Stimulated activated CD8-positive, alpha-beta memory T cell treated with anti-CD3 and anti-CD28 coated beads, Interleukin-12 subunit alpha, Interleukin-12 subunit beta, amount 100 ng/mL, for 24 hours (primary cell): ENCODE data around the gene CD84.
A peak's percentile ranks its signal among the peaks of the same experiment; 100 is the strongest.
"Not testable (repeated sequence)": the region's sequence is repeated elsewhere in the genome, so short reads cannot be mapped to it uniquely, and the experiment has no call there.

Experiments used
- DNase-seq: peaks from one replicate; pipeline ENCODE4 v3.0.0-alpha.2; 2020; ENCODE audit errors: extremely low read depth

Gene CD84

DNA sequence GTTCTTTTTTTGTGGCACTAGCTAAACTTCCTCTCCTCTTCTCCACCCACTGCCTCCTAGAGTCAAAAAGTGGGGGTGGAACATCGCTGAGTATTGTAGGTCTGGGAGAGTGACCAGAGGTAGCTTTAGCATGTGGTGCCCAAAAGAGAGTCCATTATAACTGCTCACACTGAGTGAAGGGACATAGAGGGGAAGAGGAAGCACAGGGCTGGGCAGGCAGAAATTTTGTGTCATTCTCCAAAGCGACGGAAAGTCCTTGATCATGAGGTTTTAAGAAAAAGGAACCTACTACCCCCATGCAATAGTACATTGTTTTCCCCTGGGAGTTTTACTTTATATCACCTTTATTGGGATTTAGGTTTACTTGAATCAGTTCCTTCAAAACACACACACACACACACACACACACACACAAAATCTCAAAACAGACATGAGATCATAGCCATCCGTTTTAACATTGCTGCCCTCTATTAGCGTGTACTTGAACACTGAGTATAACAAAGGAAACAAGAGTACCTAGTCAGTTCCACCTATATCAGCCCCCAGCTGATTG is 4.1 kb downstream of the CD84 start:
- DNase-seq: no peak

DNA sequence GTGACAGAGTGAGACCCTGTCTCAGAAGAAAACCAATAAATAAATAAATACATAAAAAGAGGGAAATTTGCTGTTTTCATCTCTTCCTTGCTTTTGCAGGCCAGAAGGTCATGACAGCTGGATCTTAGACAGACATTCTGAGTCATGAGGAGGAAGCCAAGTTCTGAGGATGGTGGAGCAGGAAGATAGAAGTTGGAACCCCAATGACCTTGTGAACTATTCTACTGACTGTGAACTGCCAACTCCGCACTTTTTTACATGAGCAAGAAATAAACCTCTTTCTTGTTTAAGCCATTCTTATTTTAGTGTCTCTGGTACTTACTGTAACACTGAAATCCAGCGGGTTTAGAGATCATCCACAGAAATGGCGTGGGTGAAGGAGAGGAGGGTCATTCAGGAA is 8.5 kb downstream of the CD84 start:
- DNase-seq: no peak

DNA sequence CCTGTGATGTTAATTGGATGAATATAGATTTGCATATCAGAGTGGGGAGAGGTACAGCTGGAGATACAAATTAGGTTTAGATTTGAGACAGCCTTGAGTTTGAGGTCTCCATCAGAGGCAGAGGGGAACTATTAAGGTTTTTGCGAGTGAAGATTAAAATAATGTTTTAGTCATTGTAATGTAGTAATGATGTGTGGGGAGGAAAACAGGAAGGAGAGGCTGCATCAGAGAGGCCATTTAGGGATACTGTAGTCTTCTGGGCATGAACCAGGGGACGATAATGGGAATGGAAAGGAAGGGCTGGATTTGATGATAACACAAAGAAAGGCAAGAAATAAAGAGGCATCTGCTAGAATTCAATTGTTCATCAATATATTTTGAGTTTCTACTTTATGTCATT is 9.5 kb downstream of the CD84 start:
- DNase-seq: no peak

DNA sequence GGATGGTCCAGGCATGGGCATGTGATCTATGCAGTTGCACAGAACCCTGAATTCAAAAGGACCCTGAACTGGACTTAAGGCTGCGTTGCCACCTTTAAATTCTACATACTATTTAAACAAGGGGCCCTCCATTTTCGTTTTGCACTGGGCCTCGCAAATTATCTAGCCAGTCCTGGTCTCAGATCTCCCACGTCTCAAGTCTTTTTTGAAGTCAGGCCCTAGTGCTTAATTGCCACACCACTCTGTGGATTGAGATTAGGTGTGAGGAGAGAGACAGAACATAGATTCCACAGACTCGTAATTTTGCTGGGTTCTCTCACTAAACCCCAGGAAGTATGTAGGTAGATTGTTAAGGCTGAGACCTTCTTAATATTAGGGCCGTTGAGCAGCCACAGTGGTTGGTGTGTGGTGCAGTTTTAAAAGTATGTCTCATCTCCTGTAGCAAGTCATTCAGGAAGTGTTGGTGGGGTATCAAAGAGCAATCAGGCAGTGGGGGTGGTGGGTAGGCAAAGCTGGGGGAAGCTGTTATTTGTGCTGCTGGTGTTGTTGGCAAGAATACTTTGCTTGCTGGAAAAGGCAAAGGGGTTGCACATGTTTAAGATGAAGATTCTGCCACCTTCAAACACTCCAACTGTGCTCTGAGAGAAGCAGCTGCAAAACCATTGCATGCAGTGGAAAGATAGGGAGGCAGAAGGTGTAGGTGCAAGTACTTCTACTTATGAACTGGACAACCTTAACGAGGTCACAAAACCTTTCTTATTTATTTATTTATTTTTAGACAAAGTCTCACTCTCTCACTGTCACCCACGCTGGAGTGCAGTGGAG is 11.2 kb downstream of the CD84 start:
- DNase-seq: peak; percentile 45

DNA sequence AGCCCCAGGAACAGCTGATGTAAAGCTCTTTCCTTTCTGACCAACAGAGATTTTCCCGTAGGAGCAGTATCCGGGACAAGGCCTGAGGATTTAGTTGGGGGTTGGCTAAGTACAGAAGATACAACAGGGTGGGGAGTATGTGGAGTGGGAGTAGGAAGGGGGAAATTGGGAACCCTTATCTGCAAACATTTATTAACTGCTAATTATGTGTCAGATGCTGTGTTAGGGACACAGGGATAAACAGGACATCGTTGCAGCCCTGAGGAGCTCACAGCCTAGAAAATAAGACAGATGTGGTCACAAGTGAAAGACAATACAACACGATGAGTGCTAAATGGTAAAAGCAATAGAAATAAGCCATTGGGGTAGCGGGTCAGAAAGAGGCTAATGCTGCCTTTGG is 12.0 kb downstream of the CD84 start:
- DNase-seq: no peak

DNA sequence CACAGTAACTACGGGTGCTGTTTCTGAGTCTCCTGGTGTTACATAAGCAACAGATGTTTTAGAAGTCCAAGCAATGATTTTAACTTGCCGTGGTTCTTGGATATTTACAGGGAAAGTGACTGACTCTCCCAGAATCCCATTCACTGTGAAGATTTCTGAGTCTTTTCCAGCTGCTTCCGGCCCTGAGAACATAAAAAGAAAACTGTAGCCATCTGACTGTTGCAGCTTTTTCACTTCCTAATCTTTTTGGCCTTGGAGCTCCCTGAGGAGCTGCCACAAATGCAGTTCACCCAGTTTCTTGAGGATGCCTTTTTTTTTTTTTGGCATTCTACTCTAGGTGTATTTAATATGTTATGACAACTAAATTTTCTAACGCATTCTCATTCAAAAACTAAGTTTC is 13.7 kb downstream of the CD84 start:
- DNase-seq: no peak

DNA sequence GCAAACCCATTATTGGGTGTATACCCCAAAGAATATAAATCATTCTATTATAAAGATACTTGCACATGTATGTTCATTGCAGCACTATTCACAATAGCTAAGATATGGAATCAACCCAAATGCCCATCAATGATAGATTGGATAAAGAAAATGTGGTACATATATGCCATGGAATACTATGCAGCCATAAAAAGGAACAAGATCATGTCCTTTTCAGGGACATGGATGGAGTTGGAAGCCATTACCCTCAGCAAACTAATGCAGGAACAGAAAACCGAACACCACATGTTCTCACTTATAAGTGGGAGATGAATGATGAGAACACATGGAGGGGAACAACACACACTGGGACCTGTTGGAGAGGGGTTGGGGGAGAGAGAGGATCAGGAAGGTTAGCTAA is 16.1 kb downstream of the CD84 start:
- DNase-seq: not testable (repeated sequence)

DNA sequence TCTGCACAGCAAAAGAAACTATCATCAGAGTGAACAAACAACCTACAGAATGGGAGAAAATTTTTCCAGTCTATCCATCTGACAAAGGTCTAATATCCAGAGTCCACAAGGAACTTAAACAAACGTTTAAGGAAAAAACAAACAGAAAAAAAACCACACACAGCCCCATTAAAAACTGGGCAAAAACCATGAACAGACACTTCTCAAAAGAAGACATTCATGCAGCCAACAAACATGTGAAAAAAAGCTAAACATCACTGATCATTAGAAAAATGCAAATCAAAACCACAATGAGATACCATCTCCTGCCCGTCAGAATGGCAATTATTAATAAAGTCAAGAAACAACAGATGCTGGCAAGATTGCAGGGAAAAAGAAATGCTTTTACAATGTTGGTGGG is 16.6 kb downstream of the CD84 start:
- not testable (repeated sequence) for DNase-seq

DNA sequence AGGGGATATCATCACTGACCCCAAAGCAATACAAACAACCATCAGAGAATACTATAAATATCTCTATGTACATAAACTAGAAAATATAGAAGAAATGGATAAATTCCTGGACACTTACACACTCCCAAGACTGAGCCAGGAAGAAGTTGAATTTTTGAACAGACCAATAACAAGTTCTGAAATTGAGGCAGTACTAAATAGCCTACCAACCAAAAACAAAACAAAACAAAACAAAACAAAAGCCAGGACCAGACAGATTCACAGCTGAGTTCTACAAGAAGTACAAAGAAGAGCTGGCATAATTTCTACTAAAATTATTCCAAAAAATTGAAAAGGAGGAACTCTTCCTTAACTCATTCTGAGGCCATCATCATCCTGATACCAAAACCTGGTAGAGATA is 18.5 kb downstream of the CD84 start:
- DNase-seq: no peak

DNA sequence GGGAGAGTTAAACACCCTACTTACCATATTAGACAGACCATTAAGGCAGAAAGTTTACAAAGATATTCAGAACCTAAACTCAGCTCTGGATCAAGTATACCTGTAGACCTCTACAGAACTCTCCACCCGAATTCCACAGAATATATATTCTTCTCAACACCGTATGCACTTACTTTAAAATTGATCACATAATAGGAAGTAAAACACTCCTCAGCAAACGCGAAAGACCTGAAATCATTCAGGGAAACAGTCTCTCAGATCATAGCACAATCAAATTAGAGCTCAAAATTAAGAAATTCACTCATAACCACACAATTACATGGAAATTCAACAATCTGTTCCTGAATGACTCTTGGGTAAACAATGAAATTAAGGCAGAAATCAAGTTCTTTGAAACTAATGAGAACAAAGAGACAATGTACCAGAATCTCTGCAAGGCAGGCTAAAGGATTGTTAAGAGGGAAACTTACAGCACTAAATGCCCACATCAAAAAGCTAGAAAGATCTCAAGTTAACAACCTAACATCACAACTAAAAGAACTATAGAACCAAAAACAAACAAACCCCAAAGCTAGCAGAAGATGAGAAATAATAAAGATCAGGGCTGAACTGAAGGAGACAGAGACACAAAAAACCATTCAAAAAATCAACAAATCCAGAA is 19.1 kb downstream of the CD84 start:
- DNase-seq: no peak

DNA sequence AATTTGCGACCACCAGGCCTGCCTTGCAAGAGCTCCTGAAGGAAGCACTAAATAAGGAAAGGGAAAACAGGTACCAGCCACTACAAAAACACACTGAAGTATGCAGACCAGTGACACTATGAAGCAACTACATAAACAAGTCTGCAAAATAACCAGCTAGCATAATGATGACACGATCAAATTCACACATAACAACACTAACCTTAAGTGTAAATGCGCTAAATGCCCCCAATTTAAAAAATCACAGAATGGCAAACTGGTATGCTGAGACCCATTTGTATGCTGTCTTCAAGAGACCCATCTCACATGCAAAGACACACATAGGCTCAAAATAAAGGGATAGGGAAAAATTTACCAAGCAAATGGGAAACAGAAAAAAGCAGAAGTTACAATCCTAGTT is 19.9 kb downstream of the CD84 start:
- DNase-seq: not testable (repeated sequence)

DNA sequence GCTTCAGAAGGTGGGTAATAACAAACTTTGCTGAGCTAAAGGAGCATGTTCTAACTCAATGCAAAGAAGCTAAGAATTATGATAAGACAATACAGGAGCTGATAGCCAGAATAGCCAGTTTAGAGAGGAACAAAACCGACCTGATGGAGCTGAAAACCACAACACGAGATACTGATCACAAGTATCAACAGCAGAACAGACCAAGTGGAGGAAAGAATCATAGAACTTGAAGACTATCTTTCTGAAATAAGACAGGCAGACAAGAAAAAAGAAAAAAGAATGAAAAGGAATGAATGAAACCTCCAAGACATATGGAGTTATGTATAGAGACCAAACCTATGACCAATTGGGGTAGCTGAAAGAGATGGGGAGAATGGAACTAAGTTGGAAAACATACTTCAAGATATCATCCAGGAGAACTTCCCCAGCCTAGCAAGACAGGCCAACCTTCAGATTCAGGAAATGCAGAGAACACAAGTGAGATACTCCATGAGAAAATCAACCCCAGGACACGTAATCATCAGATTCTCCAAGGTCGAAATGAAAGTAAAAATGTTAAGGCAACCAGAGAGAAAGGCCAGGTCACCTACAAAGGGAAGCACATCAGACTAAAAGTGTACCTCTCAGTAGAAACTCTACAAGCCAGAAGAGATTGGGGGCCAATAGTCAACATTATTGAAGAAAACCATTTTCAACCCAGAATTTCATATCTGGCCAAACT is 20.5 kb downstream of the CD84 start:
- DNase-seq: no peak

DNA sequence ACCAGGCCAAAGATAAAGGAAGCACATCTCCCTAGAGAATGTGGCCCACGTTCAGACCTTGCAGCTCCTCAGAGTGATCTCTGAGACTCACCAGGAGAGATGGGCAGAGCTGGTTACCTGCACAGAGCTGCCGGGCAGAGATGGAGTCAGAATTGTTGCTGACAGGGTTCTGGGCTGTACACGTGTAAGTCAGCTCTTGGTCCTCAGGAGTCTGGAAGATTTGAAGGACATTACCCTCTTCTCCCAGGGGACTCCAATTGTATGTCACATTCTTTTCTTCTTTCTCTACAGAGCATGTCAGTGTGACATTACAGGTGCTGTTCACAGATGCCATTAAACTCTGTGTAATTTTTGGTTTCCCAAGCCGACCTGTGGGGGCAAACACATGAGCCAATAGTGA is 25.5 kb downstream of the CD84 start:
- no peak for DNase-seq

DNA sequence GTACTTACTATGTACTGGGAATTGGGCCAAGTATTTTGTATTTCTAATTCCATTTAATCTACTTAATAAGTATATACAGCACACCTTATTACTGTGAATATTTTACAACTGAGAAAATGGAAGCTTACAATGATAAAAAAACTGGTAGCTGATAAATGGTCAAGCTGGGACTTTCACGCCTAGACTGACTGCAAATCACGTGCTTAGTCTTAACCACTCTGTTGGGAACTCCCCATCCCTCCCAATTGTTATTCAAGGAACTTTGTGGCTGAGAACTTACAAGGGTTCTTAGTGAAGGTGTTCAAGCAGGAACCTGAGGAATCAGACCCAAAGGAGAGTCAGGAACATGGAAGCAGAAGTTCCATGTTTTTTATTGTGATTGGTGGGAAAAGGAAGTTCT is 26.9 kb downstream of the CD84 start:
- no peak for DNase-seq

DNA sequence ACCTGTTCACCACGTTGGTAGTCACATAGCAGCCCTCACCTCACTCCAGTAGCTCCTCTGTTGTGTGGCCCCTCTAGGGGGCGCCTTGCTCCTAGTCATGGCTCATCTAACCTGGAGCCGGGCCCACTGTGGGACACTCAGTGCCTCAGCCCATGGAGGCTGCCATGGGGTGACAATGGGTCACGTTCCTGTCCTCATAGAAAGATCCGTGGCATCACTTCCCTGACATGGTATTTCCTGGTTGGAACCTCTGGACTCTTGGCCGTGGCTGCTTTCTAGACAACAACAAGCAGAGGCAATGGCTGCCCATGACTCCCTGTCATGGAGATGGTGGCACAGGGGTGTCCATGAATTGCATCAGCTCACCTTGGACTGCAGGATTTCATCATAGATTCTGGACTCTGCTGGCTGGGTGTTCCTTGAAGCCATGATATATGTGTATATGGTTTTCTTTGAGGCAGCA is 28.7 kb downstream of the CD84 start:
- no peak for DNase-seq

DNA sequence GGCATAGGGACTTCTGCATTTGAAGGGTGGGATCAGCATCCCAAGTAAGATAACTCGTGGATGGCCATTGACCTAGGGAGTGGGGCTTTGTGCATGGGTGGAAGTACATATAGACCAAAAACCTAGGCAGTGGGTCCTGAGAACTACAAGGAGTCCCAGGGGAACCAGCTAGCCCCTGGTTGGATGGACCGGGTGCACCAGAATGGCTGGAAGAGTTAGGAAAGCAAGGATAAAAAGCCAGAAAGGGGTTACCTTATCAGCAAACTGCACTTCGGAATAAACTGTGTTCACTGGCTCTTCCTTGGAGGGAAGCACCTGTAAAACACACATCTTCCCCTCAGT is 29.7 kb downstream of the CD84 start:
- DNase-seq: no peak

DNA sequence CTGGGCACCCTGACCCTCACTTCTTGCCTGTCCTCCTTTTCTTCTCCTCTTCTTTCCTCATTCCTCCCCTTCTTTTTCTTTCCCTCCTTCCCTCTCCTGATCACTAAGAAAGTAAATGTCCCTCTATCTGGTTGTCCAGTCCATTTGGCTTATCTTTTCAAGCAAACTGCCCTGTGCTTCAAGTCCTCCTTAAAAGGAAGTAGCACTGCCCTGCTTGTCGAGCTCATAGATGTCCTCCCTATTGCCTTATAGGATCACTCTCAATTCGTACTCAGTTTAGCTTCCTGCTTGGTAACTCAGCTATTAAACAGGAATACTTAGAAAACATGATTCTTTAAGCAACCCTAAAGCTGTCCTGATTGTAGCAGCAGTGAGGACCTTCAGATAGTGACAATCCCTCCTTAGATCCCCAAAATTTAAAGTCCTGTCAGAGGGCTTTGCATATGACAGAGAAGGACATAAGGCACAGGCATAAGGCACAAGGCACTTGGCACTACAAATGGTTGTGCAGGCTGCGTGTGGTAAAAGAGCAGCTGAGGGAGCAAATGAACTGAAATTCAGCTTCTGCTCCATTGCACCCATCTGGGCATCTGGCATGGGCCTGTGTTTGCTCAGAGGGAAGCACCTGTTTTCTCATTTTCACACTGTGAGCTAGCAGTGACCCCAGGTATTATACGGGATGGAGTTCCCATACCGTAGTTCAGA is 30.2 kb downstream of the CD84 start:
- no peak for DNase-seq

DNA sequence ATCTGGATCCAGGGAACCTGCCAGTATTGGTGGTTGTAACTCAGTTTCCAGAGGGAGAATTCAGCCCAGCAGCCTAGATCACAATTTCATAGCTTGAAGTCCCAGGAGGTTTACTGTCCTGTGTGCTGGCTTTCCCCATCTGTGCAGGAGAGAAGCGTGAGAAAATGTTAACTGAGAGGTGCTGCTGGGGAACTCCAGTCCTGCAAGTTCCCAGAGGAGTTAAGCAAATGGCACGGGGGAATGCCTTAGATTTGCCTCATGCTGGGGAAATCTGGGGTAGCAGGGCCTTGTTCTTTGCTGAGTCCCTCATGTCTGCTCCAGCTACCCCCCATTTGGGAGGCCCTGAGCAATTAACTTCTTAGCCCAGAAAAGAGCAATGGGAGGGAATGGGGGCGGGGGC is 31.1 kb downstream of the CD84 start:
- DNase-seq: no peak

DNA sequence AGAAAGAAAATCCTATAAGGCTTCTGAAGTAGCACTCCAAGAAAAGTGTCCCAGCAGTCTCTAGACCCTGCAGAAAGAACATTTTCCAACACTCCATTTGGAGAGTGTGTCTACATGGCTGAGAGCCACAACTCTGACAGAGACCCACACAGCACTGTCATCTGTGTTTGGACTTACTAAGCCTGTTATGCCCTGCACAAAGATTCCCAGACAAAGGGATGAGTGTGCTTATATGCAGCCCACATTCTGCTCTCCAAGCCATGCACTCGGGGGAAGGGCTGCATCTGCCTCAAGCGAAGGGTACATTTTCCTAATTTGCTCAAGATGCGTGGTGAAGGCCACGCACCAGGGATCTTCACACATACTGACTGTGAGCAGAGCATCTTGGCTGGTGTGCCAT is 31.9 kb downstream of the CD84 start:
- no peak for DNase-seq

DNA sequence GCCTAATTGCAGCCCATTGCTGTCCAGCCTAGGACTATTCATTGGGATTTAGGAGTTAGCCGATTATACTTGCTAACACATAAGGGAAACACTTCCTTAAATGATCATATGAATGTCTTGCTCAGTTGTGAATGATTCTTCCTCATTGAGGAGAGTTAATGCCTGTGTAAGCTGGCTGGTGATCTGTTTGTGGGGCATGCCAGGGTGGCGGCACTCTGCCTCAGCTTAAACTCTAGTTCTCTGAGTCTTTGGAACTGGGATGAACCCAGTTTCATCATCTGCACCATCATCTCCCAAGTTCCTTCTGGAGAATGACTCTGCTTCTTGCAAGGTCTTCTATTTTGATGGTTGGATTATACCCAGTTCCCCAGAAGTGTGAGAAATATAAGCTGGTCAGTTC is 32.4 kb downstream of the CD84 start:
- no peak for DNase-seq

DNA sequence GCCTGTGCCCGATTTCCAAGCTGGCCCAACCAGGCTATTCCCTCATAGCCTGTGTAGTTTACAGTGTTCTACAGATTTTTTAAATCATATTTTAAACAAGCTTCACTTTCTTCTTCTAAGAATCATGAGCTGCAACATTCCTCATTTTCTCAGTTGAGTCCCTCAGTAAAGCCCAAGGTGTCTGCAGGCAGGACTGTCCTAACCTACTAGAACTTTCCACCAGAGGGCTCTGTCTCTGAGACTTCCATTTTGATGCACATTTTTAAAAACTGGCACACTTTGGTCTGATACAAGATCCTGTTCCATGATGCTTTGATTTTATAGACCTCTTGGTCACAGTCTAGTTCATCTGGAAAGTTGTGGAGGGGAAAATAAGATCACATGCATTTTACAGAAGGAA is 34.6 kb downstream of the CD84 start:
- DNase-seq: no peak
